GM18907 (cell line): ENCODE data around the gene ZNF134.

Source experiments
- ATAC-seq: cut with Tn5 transposase; IDR thresholded peaks from one replicate; pipeline ENCODE4 v1.9.1; 2021; ENCODE audit warnings: mild to moderate bottlenecking, moderate library complexity; ENCODE audit not compliant: unreplicated experiment

The ZNF134 gene

DNA sequence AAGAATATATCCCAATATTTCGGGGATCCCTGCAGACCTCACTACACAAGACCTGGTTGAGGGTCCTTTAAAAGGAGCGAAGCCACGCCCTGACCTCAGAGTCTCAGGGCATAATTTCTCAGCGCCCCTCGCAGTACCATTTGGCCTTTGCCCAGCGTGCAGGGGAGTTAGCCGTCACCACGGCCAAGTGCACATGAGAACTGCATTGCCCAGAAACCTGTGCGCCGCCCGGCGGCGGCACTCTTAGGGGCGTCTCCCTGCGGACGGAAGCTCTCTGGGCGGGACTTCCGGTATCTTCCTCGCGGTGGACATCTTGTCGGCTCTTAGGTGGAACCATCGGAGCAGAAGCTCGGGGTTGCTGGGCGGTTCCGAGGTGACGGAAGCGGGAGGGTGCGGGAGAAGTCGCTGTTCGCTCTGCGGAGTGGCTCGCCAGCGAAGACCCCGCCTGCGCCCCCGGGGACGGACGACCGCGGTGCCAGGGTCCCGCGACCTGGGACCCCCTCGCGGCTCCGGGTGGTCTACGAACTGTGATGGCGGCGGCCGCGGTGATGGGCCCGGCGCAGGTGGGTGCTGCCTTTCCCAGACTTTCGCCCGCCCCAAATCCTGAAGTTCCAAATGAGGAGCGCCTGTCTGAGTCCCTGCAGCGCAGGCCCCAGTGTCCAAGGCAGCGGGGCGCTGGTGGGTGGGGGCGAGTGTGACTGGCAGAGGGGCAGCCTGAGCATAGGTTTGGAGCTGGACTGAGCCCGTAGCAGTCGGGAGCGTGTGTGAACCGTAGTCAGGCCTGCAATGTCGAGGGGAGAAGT, at the start of gene ZNF134:
Gene ZNF134, plus strand, starts transcription at position 302 of the 803 bp plus-strand sequence. CDS start 5,227 bp downstream, outside the sequence.
- ATAC-seq: peak; percentile 93

DNA sequence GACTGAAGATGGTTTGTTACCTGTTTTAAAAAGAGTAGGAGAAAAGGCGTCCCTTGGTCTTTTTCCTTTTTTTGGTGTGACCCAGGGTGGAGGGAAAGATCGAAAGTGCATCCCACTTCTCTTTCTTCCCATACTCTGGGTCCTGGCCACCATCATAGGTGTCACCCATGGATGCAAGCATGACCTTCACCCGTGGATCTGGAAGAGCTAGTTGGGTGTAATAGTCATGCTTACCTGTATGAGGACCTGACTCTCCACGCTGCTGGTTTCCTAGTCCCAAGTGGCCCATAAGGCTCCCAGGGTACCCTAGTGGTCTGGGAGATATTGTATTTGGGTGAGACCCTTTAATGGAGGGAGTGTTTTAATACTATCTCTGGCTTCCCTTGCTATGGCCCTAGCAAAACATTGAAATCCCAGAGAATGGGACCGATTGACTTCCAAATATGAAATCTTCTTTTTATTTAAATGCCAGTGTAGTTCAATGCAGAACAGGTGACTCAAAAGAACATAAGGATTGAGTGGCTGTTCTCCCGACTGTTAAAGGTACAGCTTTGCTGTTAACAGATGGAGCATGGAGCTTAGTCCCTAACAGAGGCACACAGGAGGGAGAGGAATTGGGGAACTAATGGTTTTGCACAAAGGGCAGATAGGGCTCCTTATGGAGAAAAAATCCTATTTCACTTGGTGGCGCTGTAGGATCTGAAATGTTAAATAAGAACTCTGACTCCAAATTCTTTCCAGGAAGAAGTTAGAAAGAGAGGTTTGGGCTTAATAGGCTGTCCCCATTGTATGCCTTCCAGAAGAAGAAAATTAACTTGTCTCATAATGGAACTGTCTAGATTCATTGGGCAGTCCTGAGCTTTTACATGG, 47.4 kb upstream of the ZNF134 start:
- ATAC-seq: no peak

DNA sequence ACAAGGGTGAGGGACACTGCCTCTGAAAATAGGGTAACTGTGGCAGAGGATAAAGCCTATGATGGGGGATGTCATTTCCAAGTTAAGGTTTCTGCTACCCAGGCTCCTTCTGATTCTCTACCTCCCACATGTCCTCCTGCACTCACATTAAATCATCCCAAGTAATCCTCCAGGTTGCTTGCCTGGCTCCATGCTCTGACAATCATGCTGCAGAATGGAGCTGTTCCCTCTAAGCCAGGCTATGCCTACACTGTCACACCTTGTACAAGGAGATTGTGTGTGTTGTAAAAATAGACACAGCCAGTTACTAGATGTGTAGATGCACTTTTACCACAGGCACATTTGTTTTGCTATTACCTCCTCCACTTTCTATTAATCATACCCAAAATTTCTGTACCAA, 43.3 kb upstream of the ZNF134 start:
- ATAC-seq: no peak

DNA sequence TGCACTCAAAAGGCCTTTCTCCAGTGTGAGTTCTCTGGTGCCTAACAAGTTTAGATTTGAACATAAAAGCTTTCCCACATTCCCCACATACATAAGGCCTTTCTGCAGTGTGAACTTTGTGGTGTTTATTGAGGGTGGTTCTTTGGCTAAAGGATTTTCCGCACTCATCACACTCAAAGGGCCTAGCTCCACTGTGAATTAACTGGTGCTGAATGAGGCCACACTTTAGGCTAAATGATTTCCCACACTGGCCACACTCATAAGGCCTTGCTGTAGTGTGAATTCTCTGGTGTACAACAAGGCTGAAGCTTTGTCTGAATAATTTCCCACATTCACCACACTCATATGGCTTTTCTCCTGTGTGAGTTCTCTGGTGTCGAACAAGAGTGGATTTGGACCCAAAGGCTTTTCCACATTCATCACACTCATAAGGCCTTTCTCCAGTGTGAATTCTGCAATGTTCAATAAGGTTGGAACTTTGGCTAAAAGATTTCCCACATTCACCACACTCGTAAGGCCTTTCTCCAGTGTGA, 41.6 kb upstream of the ZNF134 start:
- ATAC-seq: no peak

DNA sequence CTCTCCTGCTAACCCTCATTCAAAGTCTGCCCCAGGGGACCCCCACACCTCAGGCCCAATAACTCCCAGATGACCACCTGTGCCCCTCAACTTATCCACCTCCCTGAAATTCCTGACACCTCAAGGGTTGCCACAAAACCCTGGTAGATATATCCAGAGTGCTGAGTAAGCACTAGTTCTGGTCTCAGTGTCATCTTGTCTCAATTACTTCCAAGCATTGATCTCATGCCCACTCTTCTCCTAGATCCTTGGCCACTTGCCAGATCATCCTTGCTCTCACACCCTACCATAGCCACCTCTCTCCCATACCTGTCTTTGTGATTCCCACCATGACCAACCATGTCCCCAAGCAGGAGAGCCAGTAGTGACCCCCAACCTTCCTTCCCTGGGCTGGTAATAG, 37.4 kb upstream of the ZNF134 start:
- no peak for ATAC-seq

DNA sequence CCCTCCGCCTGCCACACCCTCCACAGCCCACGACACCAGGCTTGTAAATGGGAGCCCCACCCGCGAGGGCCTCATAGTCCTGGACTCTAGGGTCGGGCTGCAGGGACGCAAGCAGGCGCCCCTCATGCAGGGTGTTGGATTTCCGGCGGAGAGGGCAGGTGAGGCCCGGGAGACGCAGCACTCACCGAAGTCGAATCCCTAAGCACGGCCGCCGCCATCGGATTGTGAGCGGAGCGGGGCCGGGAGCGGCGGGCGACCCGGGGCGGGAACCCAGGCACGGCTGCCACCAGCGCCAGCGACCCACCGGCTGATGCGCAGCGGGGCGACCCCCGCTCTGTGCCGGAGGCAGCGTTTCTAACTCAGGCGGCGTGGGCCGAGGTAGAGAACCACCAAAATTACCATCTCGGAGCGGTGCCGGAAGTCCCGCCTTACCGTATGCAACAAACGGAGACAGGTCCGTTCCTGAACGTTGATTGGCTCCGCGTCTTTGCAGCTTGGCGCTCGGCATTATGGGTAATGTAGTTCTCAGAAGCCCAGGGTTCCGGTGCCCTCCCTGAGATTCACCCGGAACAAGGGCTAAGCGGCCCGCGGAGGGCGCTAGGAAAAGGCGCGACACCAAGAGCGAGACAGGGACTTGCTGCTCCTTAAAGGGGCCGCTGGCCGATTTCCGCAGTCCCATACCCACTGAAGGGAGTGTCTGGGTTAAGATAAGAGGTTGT, 35.4 kb upstream of the ZNF134 start, which contains the start of gene ZNF416:
Gene ZNF416, minus strand, starts transcription at position 425 of the 719 bp plus-strand sequence. Its CDS starts 207 bp downstream, at position 218.
- ATAC-seq: peak; percentile 94

DNA sequence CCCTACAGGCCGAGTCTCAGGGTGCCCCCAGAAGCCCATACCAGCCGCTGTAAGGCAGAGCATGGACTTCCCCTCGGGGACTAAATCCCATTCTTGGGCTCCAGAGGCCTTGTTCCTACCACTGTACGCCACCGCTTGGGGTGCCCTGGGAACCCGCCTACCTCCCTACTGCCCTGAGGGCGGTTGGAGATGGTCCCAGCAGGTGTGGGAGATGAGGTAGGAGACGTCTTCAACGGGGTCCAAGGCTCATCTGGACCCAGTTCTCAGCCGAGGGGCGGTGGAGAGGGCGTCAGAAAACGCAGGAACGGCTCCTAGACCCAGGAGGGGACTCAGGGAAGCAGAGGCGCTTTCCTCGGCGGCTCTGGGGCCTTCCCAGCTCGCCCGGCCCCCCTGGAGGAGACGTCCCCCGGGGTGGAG, 30.9 kb upstream of the ZNF134 start:
- no peak for ATAC-seq

DNA sequence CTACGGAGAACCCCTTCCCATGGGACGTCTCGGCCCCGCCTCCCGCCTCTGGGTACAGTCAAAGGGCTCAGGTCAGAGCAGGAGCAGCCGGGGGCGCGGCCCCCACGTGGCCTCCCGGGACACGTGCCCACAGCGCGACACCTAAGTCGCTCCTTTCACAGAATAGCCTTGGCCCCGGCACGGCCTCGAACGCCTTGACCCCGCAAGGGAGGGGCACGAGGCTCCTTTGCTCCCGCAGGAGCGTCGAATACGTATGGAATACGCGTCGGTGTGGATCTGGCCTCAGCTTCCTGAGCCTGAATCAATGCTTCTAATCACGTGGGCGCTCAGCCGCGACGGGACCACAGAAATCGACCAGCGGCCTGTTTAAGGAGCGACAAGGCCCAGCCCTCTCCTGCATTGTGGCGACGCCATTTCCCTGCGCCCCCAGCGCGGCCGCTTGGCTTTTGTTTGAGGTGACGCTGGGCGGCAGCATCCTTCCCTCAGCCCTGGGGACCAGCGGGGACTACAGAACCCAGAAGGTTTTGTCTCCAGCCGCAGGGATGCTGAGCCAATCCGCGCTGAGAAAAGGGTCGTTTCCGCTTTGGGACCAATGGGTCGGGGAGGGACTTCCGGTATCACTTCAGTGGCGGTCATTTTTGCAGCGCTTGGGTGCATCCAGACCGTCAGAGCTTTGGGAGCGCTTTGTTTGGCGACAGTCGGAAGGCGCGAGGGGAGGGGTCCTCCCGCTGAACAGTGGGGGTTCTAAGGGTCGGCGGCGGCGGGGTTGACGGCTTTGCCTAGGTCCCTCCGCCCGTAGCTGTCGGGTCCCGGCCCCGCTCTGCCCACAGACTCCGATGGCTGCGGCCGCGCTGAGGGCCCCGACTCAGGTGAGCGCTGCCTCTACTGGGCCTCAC, 30.3 kb upstream of the ZNF134 start, which contains the start of gene ZIK1:
Gene ZIK1, plus strand, starts transcription at position 625 of the 896 bp plus-strand sequence. Its CDS starts 212 bp downstream, at position 837.
- peak; percentile 82 for ATAC-seq

DNA sequence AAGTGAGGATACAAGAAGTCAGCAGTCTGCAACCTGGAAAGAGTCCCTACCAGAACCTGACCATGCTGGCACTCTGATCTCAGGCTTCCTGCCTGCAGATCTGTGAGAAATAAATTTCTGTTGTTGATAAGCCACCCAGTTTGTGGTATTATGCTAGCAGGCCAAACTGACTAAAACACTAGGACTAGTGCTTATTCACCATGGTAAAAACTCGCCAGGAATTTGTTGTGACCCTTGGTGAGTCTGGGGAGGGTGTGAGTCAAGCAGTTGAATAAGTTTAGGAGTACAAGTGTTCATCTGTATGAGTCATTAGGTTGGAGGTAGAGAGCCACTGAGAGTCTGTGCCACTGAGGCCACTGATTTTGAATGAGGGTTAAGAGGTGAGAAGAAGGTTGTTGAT, 26.5 kb upstream of the ZNF134 start:
- no peak for ATAC-seq

DNA sequence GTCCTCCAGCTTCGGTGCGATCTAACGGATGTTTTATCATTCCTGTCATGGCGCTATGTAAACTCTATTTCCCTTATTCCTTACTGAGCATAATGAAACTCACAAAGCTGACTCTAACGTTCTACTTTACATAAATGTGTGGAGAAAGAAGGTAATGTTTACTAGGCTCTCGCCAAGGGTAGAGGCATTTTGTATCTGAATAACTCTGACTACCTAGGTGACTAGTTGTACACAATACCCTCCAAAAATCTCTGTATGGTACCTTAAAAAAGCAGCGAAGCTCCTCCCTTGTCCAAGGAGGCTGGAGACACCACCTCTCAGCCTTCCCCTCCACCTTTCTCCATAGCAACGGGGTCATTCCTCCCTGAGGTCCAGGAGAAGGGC, 14.7 kb upstream of the ZNF134 start:
- ATAC-seq: peak; percentile 25

DNA sequence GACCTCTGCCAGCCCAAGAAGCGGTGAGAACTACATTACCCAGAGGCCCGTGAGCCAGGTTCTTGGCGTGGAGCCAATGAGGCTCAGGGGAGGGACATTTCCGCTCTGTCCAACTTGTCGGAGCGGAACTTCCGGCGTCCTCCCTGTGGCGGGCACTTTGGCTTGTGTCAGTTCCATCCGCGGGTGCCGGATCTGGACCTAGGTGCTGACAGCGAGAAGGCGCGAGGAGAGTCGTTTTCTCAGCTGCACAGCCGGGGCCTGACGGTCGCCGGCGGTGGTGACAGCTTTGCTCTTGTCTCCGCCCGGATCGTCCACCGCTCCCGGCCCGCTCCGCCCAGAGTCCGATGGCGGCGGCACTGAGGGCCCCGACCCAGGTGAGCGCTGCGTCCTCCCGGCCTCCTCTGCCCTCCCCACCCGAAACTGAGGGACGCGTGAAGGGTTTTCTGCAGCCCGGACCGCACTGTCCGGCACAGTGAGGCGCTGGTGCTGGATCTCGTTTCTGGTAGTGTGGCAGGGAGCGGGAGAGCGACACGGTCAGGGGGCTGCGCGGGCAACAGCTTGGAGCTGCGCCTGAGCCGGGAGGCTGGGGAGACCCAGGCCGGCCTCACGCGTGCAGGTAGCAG, 14.2 kb upstream of the ZNF134 start, which contains the start of gene ZNF530:
Gene ZNF530, plus strand, starts transcription at position 125 of the 623 bp plus-strand sequence. CDS start 4,461 bp downstream, outside the sequence.
- peak; percentile 93 for ATAC-seq

DNA sequence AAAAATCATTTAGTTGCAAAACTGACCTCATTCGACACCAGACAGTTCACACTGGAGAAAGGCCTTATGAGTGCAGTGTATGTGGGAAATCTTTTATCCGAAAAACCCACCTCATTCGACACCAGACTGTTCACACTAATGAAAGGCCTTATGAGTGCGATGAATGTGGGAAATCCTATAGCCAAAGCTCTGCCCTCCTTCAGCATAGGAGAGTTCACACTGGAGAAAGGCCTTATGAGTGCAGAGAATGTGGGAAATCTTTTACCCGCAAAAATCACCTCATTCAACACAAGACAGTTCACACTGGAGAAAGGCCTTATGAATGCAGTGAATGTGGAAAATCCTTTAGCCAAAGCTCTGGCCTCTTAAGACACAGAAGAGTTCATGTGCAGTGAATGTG, 7.1 kb upstream of the ZNF134 start:
- ATAC-seq: no peak

DNA sequence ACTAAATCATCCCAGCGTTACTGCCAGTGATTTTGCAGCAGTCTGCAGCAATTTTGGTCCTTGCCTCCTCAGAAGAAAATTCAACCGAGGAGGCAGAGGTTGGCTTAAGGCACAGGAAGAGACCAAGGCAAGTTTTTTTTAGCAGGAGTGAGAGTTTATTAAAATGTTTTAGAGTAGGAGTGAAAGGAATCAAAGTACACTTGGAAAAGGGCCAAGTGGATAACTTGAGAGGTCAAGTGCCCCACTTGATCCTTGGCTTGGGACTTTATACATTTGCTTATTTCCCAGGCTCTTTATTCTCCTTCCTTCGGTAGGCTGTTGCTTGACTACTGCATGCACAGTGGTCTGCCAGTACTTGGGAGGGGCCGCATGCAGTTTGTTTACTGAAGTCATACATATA, 2.9 kb upstream of the ZNF134 start:
- no peak for ATAC-seq

DNA sequence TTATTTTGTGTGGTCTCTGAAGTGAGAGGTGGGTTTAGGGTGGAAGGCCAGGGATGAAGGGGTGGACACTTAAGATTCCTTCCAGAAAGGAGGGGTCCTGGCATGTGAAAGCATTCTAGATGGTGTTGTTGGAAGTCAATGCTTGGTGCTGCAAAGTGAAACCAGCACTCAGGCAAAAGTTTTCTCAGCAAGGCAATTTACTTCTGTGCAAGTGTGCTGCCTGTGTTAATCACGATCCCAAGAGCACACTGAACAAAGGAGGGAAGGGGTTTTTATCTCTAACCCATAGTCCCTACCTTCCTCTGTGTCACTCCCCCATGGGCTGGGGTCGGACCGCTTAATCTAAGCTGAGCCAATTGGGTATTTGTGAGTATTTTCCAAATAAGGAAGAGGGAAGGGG, 1.3 kb downstream of the ZNF134 start:
- ATAC-seq: no peak

DNA sequence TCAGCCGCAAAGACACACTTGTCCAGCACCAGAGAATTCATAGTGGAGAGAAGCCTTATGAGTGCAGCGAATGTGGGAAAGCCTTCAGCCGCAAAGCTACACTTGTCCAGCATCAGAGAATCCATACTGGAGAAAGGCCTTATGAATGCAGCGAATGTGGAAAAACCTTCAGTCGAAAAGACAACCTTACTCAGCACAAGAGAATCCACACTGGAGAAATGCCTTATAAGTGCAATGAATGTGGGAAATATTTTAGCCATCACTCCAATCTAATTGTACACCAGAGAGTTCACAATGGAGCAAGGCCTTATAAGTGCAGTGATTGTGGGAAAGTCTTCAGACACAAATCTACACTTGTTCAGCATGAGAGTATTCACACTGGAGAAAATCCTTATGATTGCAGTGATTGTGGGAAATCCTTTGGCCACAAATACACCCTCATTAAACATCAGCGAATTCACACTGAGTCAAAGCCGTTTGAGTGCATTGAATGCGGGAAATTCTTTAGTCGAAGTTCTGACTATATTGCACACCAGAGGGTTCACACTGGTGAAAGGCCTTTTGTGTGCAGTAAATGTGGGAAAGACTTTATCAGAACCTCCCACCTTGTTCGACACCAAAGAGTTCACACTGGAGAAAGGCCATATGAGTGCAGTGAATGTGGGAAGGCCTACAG, 6.8 kb downstream of the ZNF134 start:
- ATAC-seq: no peak

DNA sequence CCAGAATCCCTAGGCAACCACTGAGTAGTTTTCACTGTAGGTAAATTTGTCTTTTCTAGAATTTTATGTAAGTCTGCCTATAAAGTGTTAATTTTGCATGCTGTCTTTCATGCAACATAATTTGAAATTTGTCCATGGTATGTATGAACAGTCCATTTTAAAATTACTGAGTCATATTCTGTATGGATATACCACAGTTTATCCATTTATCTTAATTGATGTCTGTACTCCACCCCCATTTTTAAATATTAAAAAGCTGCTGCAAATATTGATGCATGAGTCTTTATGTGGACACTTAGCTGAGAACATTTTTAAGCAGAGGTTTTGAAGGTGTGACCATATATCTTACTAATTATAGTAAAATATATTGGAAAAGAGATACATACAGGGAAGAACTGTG, 9.0 kb downstream of the ZNF134 start:
- ATAC-seq: no peak

DNA sequence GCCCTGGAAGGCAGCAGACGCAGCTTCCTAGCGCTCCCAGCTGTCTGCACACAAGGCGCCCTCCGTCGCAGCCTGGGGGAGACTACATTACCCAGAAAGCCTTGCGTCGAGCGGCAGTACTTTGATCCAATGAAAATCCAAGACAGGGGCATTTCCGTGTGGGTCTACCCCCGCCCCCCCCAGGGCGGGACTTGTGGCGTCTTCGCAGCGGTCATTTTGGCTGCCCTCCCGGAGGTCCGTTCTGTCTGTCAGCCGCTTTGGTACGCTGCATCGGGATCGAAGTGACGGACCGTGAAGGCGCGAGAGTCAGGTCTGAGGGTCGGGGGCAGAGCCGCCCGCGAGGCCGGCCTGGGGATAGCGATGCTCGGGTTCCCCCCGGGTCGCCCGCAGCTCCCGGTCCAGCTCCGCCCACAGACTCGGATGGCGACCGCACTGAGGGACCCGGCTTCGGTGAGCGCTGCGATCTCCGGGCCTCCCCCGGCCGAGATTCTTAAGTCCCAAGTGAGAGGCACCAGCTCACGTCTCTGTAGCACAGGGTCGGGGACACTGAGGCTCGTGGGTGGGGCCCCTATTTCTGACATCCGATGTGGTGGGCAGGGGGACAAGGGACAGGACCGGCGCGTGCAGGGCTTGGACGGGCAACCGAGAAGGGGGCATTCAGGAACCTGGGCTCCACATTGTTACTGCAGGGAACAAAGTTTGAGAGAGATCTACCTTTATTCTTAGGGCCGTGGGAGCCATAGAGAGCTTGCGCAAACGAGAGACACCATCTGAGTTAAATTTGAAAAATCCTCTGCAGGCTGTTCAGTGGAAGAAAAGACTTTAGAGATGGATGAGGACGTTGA, 19.2 kb downstream of the ZNF134 start, which contains the start of gene ZNF211:
Gene ZNF211, plus strand, starts transcription at position 182 of the 845 bp plus-strand sequence. Its CDS starts 179 bp downstream, at position 361.
- peak; percentile 98 for ATAC-seq

DNA sequence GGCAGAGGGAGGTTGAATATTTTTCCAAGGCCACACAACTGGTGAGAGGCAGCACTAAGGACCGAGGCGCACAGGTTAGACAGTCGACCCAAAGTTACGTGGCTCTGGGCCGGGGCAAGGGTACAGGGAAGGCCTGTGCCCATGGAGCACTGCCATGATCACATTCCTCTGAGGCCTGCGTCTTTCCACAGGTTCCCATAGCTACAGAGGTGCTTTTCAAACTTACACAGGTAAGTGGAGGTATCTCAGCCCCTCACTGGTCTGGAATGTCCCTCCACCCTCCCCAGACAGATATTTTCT, 19.7 kb downstream of the ZNF134 start:
- ATAC-seq: no peak
